Lower lobe of right lung (tissue), 2 donors: Measurements from ENCODE around the gene GRM8. TPM values are rescaled to one million over a fixed set of nuclear protein-coding genes. Genes with fewer than 3 reads are reported as not detected.

Experiments used
- ATAC-seq, 2 donors: fragments of 200-7000 bp; cut with Tn5 transposase; one replicate each; pipeline ENCODE4 v1.9.1; 2020 to 2022; ENCODE audit warnings: mild to moderate bottlenecking in 2 of 2, moderate library complexity in 2 of 2
- DNase-seq: peaks from one replicate; pipeline ENCODE4 v3.0.0-alpha.2; 2020
- H3K27ac ChIP-seq: fragments of 200-600 bp; one replicate; pipeline ENCODE4 v1.8.0; 2022
- H3K27me3 ChIP-seq: fragments of 200-600 bp; one replicate; pipeline ENCODE4 v1.8.0; 2022; ENCODE audit warnings: low read depth
- H3K36me3 ChIP-seq: fragments of 200-600 bp; one replicate; pipeline ENCODE4 v1.8.0; 2022; ENCODE audit warnings: mild to moderate bottlenecking
- H3K4me1 ChIP-seq: fragments of 200-600 bp; one replicate; pipeline ENCODE4 v1.8.0; 2022
- H3K4me3 ChIP-seq: fragments of 200-600 bp; one replicate; pipeline ENCODE4 v1.8.0; 2022; ENCODE audit warnings: mild to moderate bottlenecking
- H3K9me3 ChIP-seq: fragments of 200-600 bp; one replicate; pipeline ENCODE4 v1.8.0; 2022
- CTCF ChIP-seq: fragments of 200-600 bp; IDR thresholded peaks from one replicate; pipeline ENCODE4 v1.8.0; 2022; ENCODE audit warnings: antibody characterized with exemption, mild to moderate bottlenecking
- intact Hi-C: fragments of 100-400 bp; cut with DNase I; formaldehyde crosslinking; loops from one replicate; pipeline ENCODE4 v1.11.0; 2022
- total RNA-seq: library from RNA; stranded (reverse); fragmentation: NEBNext Ultra II Directional; extraction: Animal tissue kit (Norgen Biotek cat#: 25700); gene quantifications from one replicate; pipeline ENCODE4 v1.2.1, GENCODE V29; 2021
- donor health status: DM: no; HTN: yes; CAD: no; lungs with severe emphysema.

GRM8 gene
- total RNA-seq, 1 donor from 2014 or later: not detected

GRCh38 chr7:126440542-126440941 lies 812.2 kb downstream of the GRM8 start:
- no peak for ATAC-seq
- Histone ChIP-seq H3K27ac (no peak overlapping the region), H3K36me3 (no peaks in the 10 kb centered on the region), H3K4me3 (no peak overlapping the region), H3K4me1 (no peaks in the 10 kb centered on the region), H3K9me3 (no peaks in the 10 kb centered on the region), H3K27me3 (no peaks in the 10 kb centered on the region)
- TF ChIP-seq CTCF: no peak
- no peak for DNase-seq
- intact Hi-C loops: no loop called here

- H3K4me3 ChIP-seq: no peak overlapping the region
- H3K27ac ChIP-seq: no peak overlapping the region
- no peak for DNase-seq
- no peak for ATAC-seq
- TF ChIP-seq CTCF: no peak
- H3K36me3 ChIP-seq: no peaks in the 10 kb centered on the region
- H3K27me3 ChIP-seq: no peaks in the 10 kb centered on the region
- H3K4me1 ChIP-seq: no peaks in the 10 kb centered on the region
- intact Hi-C loops: no loop called here
- no peaks in the 10 kb centered on the region for H3K9me3 ChIP-seq
Measured at GRCh38 chr7:126436213-126436868, 816.4 kb downstream of the GRM8 start.

GRCh38 chr7:126426652-126427051 lies 826.1 kb downstream of the GRM8 start:
- no peak overlapping the region for H3K4me3 ChIP-seq
- ATAC-seq (no peak), DNase-seq (no peak)

GRCh38 chr7:126424985-126425384 lies 827.8 kb downstream of the GRM8 start:
- ATAC-seq: no peak

More at GRCh38 chr7:126426652-126427051, 826.1 kb downstream of the GRM8 start:
- intact Hi-C loops: no loop called here
- Histone ChIP-seq H3K9me3 (no peaks in the 10 kb centered on the region), H3K36me3 (no peaks in the 10 kb centered on the region), H3K27ac (no peak overlapping the region), H3K4me1 (no peaks in the 10 kb centered on the region), H3K27me3 (no peaks in the 10 kb centered on the region)
- TF ChIP-seq CTCF: no peak

GRCh38 chr7:126419047-126419446 lies 833.7 kb downstream of the GRM8 start:
- intact Hi-C loops: no loop called here
- ATAC-seq (no peak), DNase-seq (no peak)
- Histone ChIP-seq H3K36me3 (no peaks in the 10 kb centered on the region), H3K4me1 (no peaks in the 10 kb centered on the region), H3K4me3 (no peak overlapping the region), H3K27ac (no peak overlapping the region), H3K27me3 (no peaks in the 10 kb centered on the region), H3K9me3 (no peaks in the 10 kb centered on the region)
- no peak for TF ChIP-seq CTCF

More at GRCh38 chr7:126424985-126425384, 827.8 kb downstream of the GRM8 start:
- H3K9me3 ChIP-seq: no peaks in the 10 kb centered on the region
- DNase-seq: no peak
- no peaks in the 10 kb centered on the region for H3K4me1 ChIP-seq
- H3K4me3 ChIP-seq: no peak overlapping the region
- H3K27ac ChIP-seq: no peak overlapping the region
- H3K27me3 ChIP-seq: no peaks in the 10 kb centered on the region
- no peaks in the 10 kb centered on the region for H3K36me3 ChIP-seq
- intact Hi-C loops: no loop called here
- TF ChIP-seq CTCF: no peak
